Effector memory CD4-positive, alpha-beta T cell (primary cell): ENCODE measurements around the gene HOXD4.

Experiments used
- DNase-seq, 3 donors: peaks; one replicate each; pipeline ENCODE4 v3.0.0-alpha.2; 2020
- H3K27ac ChIP-seq: 2 replicates; pipeline ENCODE4 v1.7.0; 2013; ENCODE audit warnings: mild to moderate bottlenecking, low read length, moderate library complexity; ENCODE audit not compliant: insufficient read depth, poor library complexity, severe bottlenecking
- H3K27me3 ChIP-seq: replicated peaks from 2 replicates; pipeline ENCODE4 v1.7.0; 2013; ENCODE audit warnings: mild to moderate bottlenecking, low read length; ENCODE audit not compliant: insufficient read depth, control insufficient read depth, poor library complexity, severe bottlenecking
- H3K36me3 ChIP-seq: 2 replicates; pipeline ENCODE4 v1.7.0; 2013; ENCODE audit warnings: mild to moderate bottlenecking, low read length, moderate library complexity; ENCODE audit not compliant: control insufficient read depth, insufficient read depth
- H3K4me1 ChIP-seq: 2 replicates; pipeline ENCODE4 v1.7.0; 2013; ENCODE audit warnings: low read length, mild to moderate bottlenecking; ENCODE audit not compliant: control insufficient read depth, insufficient read depth, poor library complexity, severe bottlenecking
- H3K4me3 ChIP-seq: 2 replicates; pipeline ENCODE4 v1.7.0; 2013; ENCODE audit warnings: low read length, low read depth, mild to moderate bottlenecking; ENCODE audit not compliant: insufficient read depth, poor library complexity, severe bottlenecking
- H3K9me3 ChIP-seq: 2 replicates; pipeline ENCODE4 v1.7.0; 2013; ENCODE audit warnings: mild to moderate bottlenecking, low read length, moderate library complexity; ENCODE audit not compliant: control insufficient read depth

HOXD4 gene

DNA sequence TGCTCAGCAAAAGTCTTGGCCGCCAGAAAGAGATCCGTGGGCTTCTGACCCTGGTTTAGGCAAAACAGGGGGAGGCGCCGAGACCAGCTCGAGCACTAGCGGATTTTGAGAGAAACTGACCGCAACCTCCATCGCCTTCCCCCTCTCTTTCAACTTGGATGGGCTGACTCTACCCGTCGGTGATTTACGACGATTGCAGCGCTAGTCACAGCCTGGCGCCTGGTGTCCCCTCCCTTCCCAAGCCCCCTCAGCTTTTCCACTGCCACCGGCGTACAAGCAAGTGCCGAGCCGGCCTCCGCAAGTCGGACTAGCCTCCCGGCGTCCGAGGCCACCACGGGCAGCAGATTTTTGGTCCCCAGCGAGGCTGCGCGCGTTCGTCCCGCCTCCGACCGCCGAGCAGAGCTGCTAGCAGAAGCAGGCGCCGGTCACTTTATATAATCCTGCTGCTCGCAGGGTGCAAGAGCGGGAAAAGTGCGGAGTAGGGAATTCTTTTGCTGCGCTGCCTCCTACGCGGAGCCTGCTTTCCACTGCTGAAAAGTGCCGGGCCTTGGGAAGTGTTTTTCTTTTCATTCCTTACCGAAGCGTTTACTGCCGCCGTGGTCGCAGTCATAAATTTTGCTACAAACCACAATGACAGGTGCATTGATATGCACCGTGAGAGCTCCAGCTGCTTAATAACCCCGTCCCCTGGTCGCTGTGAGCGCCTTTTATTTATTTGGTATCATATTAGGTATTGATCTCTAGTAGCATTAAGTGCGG lies 13.4 kb downstream of the HOXD4 start:
- H3K4me1 ChIP-seq: no peaks in the 10 kb centered on the region
- no peak overlapping the region for H3K27ac ChIP-seq
- no peaks in the 10 kb centered on the region for H3K36me3 ChIP-seq
- DNase-seq: no peak
- no peaks in the 10 kb centered on the region for H3K9me3 ChIP-seq
- H3K4me3 ChIP-seq: no peak overlapping the region
- H3K27me3 ChIP-seq: peaks cover 59% of the 10 kb centered on the region

DNA sequence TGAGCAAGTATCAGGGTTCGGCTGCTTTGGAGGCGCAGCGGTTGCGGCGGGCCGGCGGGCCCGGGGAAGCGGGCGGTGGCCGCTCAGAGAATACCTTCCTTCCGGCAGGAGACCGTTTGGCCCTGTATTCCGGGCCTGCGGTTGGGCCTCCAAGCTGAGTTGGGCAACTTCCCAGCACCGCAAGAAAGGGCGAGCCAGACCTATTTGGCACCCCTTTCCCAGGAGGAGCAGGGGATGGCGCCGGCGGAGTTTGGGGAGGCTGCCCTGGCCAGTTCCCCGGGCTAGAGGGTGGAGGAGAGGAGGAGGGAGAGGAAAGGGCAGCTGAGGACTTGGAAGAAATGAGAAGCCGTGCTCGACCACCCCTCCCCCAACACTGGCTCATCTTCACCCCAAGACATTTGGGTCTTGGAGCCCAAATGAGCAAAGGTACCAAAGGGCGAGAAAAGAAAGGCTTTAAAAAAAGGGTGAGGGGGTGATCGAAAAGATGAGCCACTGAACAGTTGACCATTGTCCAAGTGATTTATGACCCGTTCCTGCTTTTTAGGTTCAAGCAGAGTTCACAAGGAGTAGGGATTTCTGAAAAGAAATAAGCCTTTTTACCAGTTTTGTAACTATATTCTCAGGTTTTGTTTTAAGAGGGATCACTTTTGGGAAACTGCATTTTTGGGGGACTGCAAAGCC lies 14.2 kb downstream of the HOXD4 start:
- Histone ChIP-seq H3K27ac (no peak overlapping the region), H3K27me3 (peaks cover 53% of the 10 kb centered on the region), H3K4me1 (no peaks in the 10 kb centered on the region), H3K4me3 (no peak overlapping the region), H3K36me3 (no peaks in the 10 kb centered on the region), H3K9me3 (no peaks in the 10 kb centered on the region)
- no peak for DNase-seq

DNA sequence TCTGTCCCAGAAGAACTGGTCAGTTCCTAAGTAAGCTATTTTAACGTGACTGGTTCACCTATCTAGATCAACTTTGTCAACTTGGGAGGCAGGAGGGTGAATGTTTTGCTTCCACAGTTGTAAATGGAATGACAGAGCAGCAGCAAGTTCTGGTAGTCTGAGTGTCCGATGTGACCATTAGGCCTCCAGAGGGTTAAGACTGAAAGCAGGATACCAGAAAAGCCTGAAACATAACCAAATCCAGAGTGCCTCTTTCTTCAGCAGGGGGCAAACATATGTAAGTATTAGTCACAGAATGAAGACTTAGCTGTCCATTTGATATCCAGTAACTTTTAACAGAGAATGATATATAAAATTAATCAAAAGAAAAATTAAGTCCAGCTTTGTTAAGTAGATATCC lies 14.9 kb downstream of the HOXD4 start:
- H3K36me3 ChIP-seq: no peaks in the 10 kb centered on the region
- H3K27me3 ChIP-seq: peaks cover 52% of the 10 kb centered on the region
- no peaks in the 10 kb centered on the region for H3K4me1 ChIP-seq
- no peak overlapping the region for H3K4me3 ChIP-seq
- no peak for DNase-seq
- H3K9me3 ChIP-seq: no peaks in the 10 kb centered on the region
- no peak overlapping the region for H3K27ac ChIP-seq

DNA sequence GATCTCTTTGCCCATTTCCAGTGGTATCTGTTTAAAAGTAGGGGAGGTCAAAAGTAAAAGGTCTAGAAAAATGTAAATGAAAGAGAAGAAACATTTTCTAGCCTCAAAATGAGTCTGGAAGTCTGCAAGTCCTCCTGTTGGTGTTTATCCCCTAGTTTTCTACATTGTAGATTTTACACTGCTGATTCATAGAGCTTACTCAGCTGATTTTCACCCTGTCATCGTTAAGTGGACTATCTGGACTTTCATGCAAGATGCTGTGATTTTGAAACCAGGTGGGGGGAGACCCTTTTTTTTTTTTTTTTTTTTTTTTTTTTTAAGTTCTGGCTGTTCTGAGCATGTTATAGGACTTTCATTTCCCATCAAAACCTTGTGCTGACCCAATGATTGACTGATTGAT lies 16.0 kb downstream of the HOXD4 start:
- H3K36me3 ChIP-seq: no peaks in the 10 kb centered on the region
- no peak for DNase-seq
- H3K27me3 ChIP-seq: peaks cover 44% of the 10 kb centered on the region
- H3K4me1 ChIP-seq: no peaks in the 10 kb centered on the region
- H3K9me3 ChIP-seq: no peaks in the 10 kb centered on the region
- H3K27ac ChIP-seq: no peak overlapping the region
- no peak overlapping the region for H3K4me3 ChIP-seq

DNA sequence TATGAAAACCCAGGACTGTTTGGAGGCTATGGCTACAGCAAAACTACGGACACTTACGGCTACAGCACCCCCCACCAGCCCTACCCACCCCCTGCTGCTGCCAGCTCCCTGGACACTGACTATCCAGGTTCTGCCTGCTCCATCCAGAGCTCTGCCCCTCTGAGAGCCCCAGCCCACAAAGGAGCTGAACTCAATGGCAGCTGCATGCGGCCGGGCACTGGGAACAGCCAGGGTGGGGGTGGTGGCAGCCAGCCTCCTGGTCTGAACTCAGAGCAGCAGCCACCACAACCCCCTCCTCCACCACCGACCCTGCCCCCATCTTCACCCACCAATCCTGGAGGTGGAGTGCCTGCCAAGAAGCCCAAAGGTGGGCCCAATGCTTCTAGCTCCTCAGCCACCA lies 17.8 kb downstream of the HOXD4 start:
- no peak for DNase-seq
- no peaks in the 10 kb centered on the region for H3K4me1 ChIP-seq
- no peak overlapping the region for H3K4me3 ChIP-seq
- H3K36me3 ChIP-seq: no peaks in the 10 kb centered on the region
- H3K27me3 ChIP-seq: peaks cover 39% of the 10 kb centered on the region
- no peak overlapping the region for H3K27ac ChIP-seq
- no peaks in the 10 kb centered on the region for H3K9me3 ChIP-seq

DNA sequence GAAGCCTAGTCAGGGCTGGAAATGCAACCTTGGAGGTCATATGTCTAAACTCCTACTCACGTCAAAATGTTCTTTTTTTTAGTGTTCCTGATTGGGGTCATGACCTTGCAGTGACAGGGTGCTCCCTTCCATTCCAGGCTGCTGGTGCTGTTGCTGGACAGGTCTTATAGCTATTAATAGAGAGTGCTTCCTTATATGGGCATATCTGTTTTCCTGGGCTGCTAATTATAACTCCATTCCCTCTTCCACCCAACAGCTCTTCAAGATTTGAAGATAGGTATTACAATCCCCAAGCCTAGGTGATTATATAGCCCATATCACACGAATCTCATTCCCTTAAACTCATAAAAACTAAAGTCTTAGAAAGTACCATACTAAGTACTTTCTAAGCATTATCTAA lies 18.4 kb downstream of the HOXD4 start:
- no peaks in the 10 kb centered on the region for H3K36me3 ChIP-seq
- peaks cover 38% of the 10 kb centered on the region for H3K27me3 ChIP-seq
- H3K4me3 ChIP-seq: no peak overlapping the region
- H3K4me1 ChIP-seq: no peaks in the 10 kb centered on the region
- H3K27ac ChIP-seq: no peak overlapping the region
- no peaks in the 10 kb centered on the region for H3K9me3 ChIP-seq
- no peak for DNase-seq

DNA sequence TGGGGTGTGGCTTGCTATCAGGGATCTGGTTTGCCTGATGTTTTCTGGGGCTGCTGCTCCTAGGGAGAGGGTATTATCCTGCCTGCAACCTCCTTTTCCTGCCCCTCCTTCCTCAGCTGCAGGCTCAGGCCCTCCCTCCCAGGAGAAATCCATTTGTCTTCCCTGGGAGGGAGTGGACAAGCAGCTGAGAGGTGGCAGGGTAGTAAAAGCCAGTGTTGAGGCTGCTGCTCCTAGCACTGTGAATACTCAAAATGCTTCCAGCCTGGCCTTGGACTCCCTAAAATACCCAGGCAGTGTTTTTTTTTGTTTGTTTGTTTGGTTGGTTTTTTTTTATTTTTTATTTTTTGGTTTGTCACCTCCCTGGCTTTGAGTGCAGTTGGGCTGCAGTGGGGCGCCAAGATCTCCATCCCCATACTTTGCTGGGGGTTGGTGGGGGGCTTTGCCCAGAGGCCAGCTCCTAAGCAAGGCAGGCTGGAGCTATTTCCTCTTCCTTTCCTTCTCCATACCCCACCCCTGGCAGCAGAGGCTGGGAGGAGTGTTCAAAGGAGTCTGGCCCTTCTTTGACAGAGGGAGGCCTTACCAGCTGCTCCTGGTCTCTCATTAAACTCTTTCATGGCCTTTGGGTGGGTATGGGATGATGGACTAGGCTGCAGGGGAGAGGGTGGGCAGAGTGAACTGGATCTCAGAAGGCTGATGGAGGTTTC lies 19.4 kb downstream of the HOXD4 start:
- no peaks in the 10 kb centered on the region for H3K4me1 ChIP-seq
- peaks cover 39% of the 10 kb centered on the region for H3K27me3 ChIP-seq
- H3K9me3 ChIP-seq: no peaks in the 10 kb centered on the region
- no peak overlapping the region for H3K4me3 ChIP-seq
- H3K27ac ChIP-seq: no peak overlapping the region
- no peak for DNase-seq
- H3K36me3 ChIP-seq: no peaks in the 10 kb centered on the region

DNA sequence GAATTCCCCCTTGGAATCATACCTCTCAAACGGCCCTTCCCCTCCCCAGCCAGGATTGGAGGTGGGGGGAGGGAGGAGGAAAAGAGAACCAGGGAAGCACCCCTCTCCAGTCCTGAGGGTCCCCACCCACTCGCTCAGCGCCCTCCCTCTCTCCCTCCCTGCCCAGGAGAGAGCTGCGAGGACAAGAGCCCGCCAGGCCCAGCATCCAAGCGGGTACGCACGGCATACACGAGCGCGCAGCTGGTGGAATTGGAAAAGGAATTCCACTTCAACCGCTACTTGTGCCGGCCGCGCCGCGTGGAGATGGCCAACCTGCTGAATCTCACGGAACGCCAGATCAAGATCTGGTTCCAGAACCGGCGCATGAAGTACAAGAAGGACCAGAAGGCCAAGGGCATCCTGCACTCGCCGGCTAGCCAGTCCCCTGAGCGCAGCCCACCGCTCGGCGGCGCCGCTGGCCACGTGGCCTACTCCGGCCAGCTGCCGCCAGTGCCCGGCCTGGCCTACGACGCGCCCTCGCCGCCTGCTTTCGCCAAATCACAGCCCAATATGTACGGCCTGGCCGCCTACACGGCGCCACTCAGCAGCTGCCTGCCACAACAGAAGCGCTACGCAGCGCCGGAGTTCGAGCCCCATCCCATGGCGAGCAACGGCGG lies 20.1 kb downstream of the HOXD4 start:
- H3K4me3 ChIP-seq: no peak overlapping the region
- H3K27ac ChIP-seq: no peak overlapping the region
- no peaks in the 10 kb centered on the region for H3K36me3 ChIP-seq
- no peak for DNase-seq
- no peaks in the 10 kb centered on the region for H3K9me3 ChIP-seq
- no peaks in the 10 kb centered on the region for H3K4me1 ChIP-seq
- H3K27me3 ChIP-seq: peaks cover 40% of the 10 kb centered on the region

DNA sequence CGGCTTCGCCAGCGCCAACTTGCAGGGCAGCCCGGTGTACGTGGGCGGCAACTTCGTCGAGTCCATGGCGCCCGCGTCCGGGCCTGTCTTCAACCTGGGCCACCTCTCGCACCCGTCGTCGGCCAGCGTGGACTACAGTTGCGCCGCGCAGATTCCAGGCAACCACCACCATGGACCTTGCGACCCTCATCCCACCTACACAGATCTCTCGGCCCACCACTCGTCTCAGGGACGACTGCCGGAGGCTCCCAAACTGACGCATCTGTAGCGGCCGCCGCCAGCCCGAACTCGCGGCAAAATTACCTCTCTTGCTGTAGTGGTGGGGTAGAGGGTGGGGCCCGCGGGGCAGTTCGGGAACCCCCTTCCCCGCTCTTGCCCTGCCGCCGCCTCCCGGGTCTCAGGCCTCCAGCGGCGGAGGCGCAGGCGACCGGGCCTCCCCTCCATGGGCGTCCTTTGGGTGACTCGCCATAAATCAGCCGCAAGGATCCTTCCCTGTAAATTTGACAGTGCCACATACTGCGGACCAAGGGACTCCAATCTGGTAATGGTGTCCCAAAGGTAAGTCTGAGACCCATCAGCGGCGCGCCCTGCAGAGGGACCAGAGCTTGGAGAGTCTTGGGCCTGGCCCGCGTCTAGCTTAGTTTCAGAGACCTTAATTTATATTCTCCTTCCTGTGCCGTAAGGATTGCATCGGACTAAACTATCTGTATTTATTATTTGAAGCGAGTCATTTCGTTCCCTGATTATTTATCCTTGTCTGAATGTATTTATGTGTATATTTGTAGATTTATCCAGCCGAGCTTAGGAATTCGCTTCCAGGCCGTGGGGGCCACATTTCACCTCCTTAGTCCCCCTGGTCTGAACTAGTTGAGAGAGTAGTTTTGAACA lies 20.9 kb downstream of the HOXD4 start:
- DNase-seq: no peak
- no peaks in the 10 kb centered on the region for H3K9me3 ChIP-seq
- no peak overlapping the region for H3K27ac ChIP-seq
- H3K36me3 ChIP-seq: no peaks in the 10 kb centered on the region
- no peak overlapping the region for H3K4me3 ChIP-seq
- H3K4me1 ChIP-seq: no peaks in the 10 kb centered on the region
- peaks cover 38% of the 10 kb centered on the region for H3K27me3 ChIP-seq
